Measurements from ENCODE around the gene WRNIP1.

GRCh38 chr6:2767657-2768524, 2.7 kb downstream of the WRNIP1 start:
- TF ChIP-seq POLR2A (IDR thresholded peaks at IDR 0.05) (no peak), CTCF (IDR thresholded peaks at IDR 0.05) (no peak)
